IMR-90 (cell line): ENCODE data around the gene CD40LG. TPM values are rescaled to one million over a fixed set of nuclear protein-coding genes. Genes with fewer than 3 reads are reported as not detected.

Source experiments
- ATAC-seq: fragments of 200-7000 bp; cut with Tn5 transposase; 2 replicates; pipeline ENCODE4 v1.9.1; 2020; ENCODE audit warnings: low read depth, mild to moderate bottlenecking, moderate library complexity
- BruUV-seq: library from RNA; stranded (reverse); fragments of 400-500 nt; replicated peaks from 2 replicates; lab custom pipeline; 2021; lab: Mats Ljungman, UMichigan
- CTCF ChIA-PET: fragments of 300-600 bp; formaldehyde crosslinking; extraction: SDS; loops from one replicate; lab custom pipeline; 2021; ENCODE audit warnings: antibody characterized with exemption; lab: Yijun Ruan, JAX
- POLR2A ChIA-PET: fragments of 300-600 bp; sonication (Branson Sonifier 250); formaldehyde crosslinking; loops from one replicate; lab custom pipeline; 2022; ENCODE audit warnings: antibody characterized with exemption; ENCODE audit not compliant: unreplicated experiment; lab: Charles Lee
- DNase-seq: peaks from one replicate; pipeline ENCODE4 v3.0.0; 2013
- H2AFZ ChIP-seq: replicated peaks from 2 replicates; pipeline ENCODE3; 2013; ENCODE audit warnings: low read length, mild to moderate bottlenecking; ENCODE audit not compliant: poor library complexity
- H2AK5ac ChIP-seq: 2 replicates; pipeline ENCODE4 v1.6.1; 2013; ENCODE audit warnings: low read depth, low read length, inconsistent platforms
- H2AK9ac ChIP-seq: replicated peaks from 2 replicates; pipeline ENCODE3; 2013; ENCODE audit warnings: mild to moderate bottlenecking, low read depth, low read length, moderate library complexity; ENCODE audit not compliant: poor library complexity
- H2BK120ac ChIP-seq: 2 replicates; pipeline ENCODE4 v1.6.1; 2013; ENCODE audit warnings: low read depth, low read length, inconsistent platforms
- H2BK15ac ChIP-seq: 3 replicates; pipeline ENCODE4 v1.6.1; 2013; ENCODE audit warnings: low read depth, low read length, inconsistent platforms
- H2BK20ac ChIP-seq: 2 replicates; pipeline ENCODE4 v1.6.1; 2013; ENCODE audit warnings: low read depth, mild to moderate bottlenecking, inconsistent platforms, low read length, moderate library complexity
- H2BK5ac ChIP-seq: 2 replicates; pipeline ENCODE4 v1.6.1; 2013; ENCODE audit warnings: mild to moderate bottlenecking, low read depth, low read length, inconsistent platforms; ENCODE audit not compliant: poor library complexity, severe bottlenecking
- H3K14ac ChIP-seq: replicated peaks from 2 replicates; pipeline ENCODE4 v1.6.1; 2013; ENCODE audit warnings: low read depth, low read length, inconsistent platforms
- H3K18ac ChIP-seq: 2 replicates; pipeline ENCODE4 v1.6.1; 2013; ENCODE audit warnings: low read depth, low read length, control low read depth
- H3K23ac ChIP-seq: 2 replicates; pipeline ENCODE4 v1.6.1; 2013; ENCODE audit warnings: low read depth, low read length, inconsistent platforms
- H3K27ac ChIP-seq: 2 replicates; pipeline ENCODE4 v1.5.1; 2013; ENCODE audit warnings: mild to moderate bottlenecking, control low read depth, low read length; ENCODE audit not compliant: insufficient read depth
- H3K27me3 ChIP-seq: 2 replicates; pipeline ENCODE4 v1.6.1; 2013; ENCODE audit warnings: low read length; ENCODE audit not compliant: control insufficient read depth, insufficient read depth
- H3K36me3 ChIP-seq: 2 replicates; pipeline ENCODE4 v1.6.1; 2013; ENCODE audit warnings: low read length, mixed read lengths; ENCODE audit not compliant: control insufficient read depth, insufficient read depth
- H3K4ac ChIP-seq: 2 replicates; pipeline ENCODE4 v1.6.1; 2013; ENCODE audit warnings: low read depth, low read length, inconsistent platforms
- H3K4me1 ChIP-seq: 2 replicates; pipeline ENCODE4 v1.6.1; 2013; ENCODE audit warnings: low read length, mixed read lengths; ENCODE audit not compliant: control insufficient read depth, insufficient read depth
- H3K4me2 ChIP-seq: 2 replicates; pipeline ENCODE4 v1.6.1; 2013; ENCODE audit warnings: low read depth, mild to moderate bottlenecking, control low read depth, low read length, moderate library complexity
- H3K4me3 ChIP-seq: 2 replicates; pipeline ENCODE4 v1.5.1; 2013; ENCODE audit warnings: low read depth, mild to moderate bottlenecking, control low read depth, low read length, moderate library complexity; ENCODE audit not compliant: insufficient read depth
- H3K56ac ChIP-seq: 2 replicates; pipeline ENCODE4 v1.6.1; 2013; ENCODE audit warnings: low read length, inconsistent platforms; ENCODE audit not compliant: insufficient read depth; ENCODE audit errors: extremely low read depth
- H3K79me1 ChIP-seq, 2 experiments: 2 replicates each; pipeline ENCODE4 v1.6.1; 2013; ENCODE audit warnings: low read length in 2 of 2, inconsistent platforms in 1 of 2, low read depth in 1 of 2
- H3K9ac ChIP-seq: 2 replicates; pipeline ENCODE4 v1.6.1; 2013; ENCODE audit warnings: low read depth, low read length, control low read depth
- H3K9me1 ChIP-seq: 2 replicates; pipeline ENCODE4 v1.6.1; 2013; ENCODE audit warnings: low read length, inconsistent platforms; ENCODE audit not compliant: insufficient read depth
- H3K9me3 ChIP-seq: 2 replicates; pipeline ENCODE4 v1.6.1; 2013; ENCODE audit warnings: low read length; ENCODE audit not compliant: control insufficient read depth, insufficient read depth
- H4K20me1 ChIP-seq: 2 replicates; pipeline ENCODE4 v1.6.1; 2013; ENCODE audit warnings: low read length, inconsistent platforms; ENCODE audit not compliant: insufficient read depth
- H4K5ac ChIP-seq: 2 replicates; pipeline ENCODE4 v1.6.1; 2013; ENCODE audit warnings: mild to moderate bottlenecking, low read depth, low read length, control low read depth
- H4K8ac ChIP-seq, 2 experiments: 2 replicates each; pipeline ENCODE4 v1.6.1; 2013; ENCODE audit warnings: low read depth in 2 of 2, low read length in 2 of 2, control low read depth in 1 of 2, inconsistent platforms in 1 of 2
- H4K91ac ChIP-seq: 2 replicates; pipeline ENCODE4 v1.6.1; 2013; ENCODE audit warnings: low read depth, low read length, inconsistent platforms; ENCODE audit not compliant: insufficient read depth
- CHD1 ChIP-seq: IDR thresholded peaks from 2 replicates; pipeline ENCODE4 v1.6.1; 2012; ENCODE audit warnings: low read depth, low read length, improper control_type of control experiment
- MAFK ChIP-seq: IDR thresholded peaks from 2 replicates; pipeline ENCODE4 v1.6.1; 2012; ENCODE audit warnings: low read depth, low read length, improper control_type of control experiment
- MAZ ChIP-seq: IDR thresholded peaks from 2 replicates; pipeline ENCODE4 v1.6.1; 2012; ENCODE audit warnings: low read depth, mild to moderate bottlenecking, low read length, improper control_type of control experiment, moderate library complexity, borderline replicate concordance
- RFX5 ChIP-seq: IDR thresholded peaks from 2 replicates; pipeline ENCODE4 v1.8.0; 2012; ENCODE audit warnings: low read depth, mild to moderate bottlenecking, low read length, moderate library complexity
- WGBS, 2 experiments: methylation state at CpG; one replicate each; pipeline versions ENCODE4 v1.1.5 to v1.1.7; 2013; ENCODE audit warnings: missing lambda C conversion rate in 2 of 2; ENCODE audit not compliant: insufficient read length in 1 of 2; ENCODE audit errors: extremely low coverage in 2 of 2; 5-methylcytosine and 5-hydroxymethylcytosine counted together
- dilution Hi-C: fragments of 300-500 bp; cut with HindIII; formaldehyde crosslinking; loops from one replicate; pipeline ENCODE4 v1.14.3; 2018; ENCODE audit warnings: low sequenced_read_pairs; ENCODE audit not compliant: unreplicated experiment
- in situ Hi-C: fragments of 300-500 bp; cut with MboI; formaldehyde crosslinking; loops from 3 replicates; pipeline ENCODE4 v1.14.3; 2019; ENCODE audit warnings: low sequenced_read_pairs, inconsistent platforms, mixed read lengths
- intact Hi-C: fragments of 100-400 bp; cut with micrococcal nuclease; formaldehyde crosslinking; loops from 2 replicates; pipeline ENCODE4 v1.10.0; 2022
- polyA plus RNA-seq, 3 experiments: library from polyadenylated mRNA; depleted of rRNA; stranded (reverse); fragments of >200 nt; gene quantifications; 2 replicates each; pipeline ENCODE4 v1.2.3, GENCODE V29; 2012; ENCODE audit warnings: low replicate concordance in 1 of 3
- total RNA-seq: library from RNA; depleted of rRNA; stranded (reverse); fragments of >200 nt; gene quantifications from 2 replicates; pipeline ENCODE4 v1.2.3, GENCODE V29; 2012
- TF ChIP-seq, protein P1 (sequence below): fragments of 150-350 bp; IDR thresholded peaks from 2 replicates; pipeline ENCODE4 v1.6.1; 2017; ENCODE audit warnings: mild to moderate bottlenecking, antibody characterized with exemption, low read length, low read depth
- TF ChIP-seq, protein P2 (sequence below): conservative IDR thresholded peaks from 2 replicates; pipeline ENCODE4 v1.5.1; 2012; ENCODE audit warnings: mild to moderate bottlenecking, low read depth, low read length, improper control_type of control experiment

Gene CD40LG
- total and polyA plus RNA-seq, 2 of the 4 experiments (the other 2 are of a cell fraction): not detected

DNA sequence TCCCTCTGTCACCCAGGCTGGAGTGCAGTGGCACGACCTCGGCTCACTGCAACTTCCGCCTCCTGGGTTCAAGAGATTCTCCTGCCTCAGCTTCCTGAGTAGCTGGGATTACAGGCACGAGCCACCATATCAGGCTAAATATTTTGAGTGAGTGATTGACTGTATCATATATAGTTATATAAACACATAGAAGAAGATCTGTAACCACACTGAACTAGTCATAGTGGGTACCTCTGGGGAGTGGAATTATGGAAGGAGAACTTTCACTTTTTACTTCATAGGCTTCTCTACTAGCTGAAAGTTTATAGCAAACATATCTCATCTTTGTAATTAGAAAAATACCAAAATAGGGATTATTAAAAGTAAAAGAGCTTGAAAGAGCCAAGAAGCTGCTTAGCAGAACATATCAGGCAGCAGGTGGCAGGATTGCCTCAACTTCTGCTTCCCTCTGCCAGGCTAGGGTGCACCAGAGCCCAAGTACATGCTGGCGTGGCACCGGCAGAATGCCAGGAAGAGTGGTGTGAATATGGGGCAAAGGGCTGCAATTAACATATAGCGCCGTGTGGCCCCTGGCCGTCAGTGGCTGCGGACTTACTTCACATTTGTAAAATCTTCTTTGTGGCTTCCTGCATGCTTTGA lies 39.5 kb upstream of the CD40LG start:
- Histone ChIP-seq H3K4me1 (no peaks in the 10 kb centered on the region), H3K27ac (no peak overlapping the region), H3K27me3 (peaks cover 1% of the 10 kb centered on the region; the same call in 1 of the 2 replicates), H4K91ac (no peak overlapping the region), H2BK15ac (no peak overlapping the region), H3K23ac (no peak overlapping the region), H2BK120ac (no peak overlapping the region), H2BK5ac (no peak overlapping the region), H3K4me3 (no peak overlapping the region), H3K56ac (no peak overlapping the region), H3K18ac (no peak overlapping the region), H4K20me1 (no peaks in the 10 kb centered on the region), H2BK20ac (no peak overlapping the region), H3K9me1 (no peaks in the 10 kb centered on the region), H3K14ac (no peak overlapping the region), H3K4ac (no peak overlapping the region), H3K9me3 (no peaks in the 10 kb centered on the region), H3K79me1 (no peaks in the 10 kb centered on the region), H2AFZ (no peak overlapping the region), H3K4me2 (no peak overlapping the region), H3K36me3 (no peaks in the 10 kb centered on the region), H3K9ac (no peak overlapping the region), H2AK5ac (no peak overlapping the region), H4K8ac (no peak overlapping the region), H4K5ac (no peak overlapping the region), H2AK9ac (no peak overlapping the region)
- no TSS peak for BruUV-seq
- DNase-seq (no peak), ATAC-seq (no peak)
- no peak for TF ChIP-seq CHD1
- no peak for TF ChIP-seq MAFK
- TF ChIP-seq, protein P1, sequence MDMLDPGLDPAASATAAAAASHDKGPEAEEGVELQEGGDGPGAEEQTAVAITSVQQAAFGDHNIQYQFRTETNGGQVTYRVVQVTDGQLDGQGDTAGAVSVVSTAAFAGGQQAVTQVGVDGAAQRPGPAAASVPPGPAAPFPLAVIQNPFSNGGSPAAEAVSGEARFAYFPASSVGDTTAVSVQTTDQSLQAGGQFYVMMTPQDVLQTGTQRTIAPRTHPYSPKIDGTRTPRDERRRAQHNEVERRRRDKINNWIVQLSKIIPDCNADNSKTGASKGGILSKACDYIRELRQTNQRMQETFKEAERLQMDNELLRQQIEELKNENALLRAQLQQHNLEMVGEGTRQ: no peak
- TF ChIP-seq RFX5: no peak
- TF ChIP-seq, protein P2, sequence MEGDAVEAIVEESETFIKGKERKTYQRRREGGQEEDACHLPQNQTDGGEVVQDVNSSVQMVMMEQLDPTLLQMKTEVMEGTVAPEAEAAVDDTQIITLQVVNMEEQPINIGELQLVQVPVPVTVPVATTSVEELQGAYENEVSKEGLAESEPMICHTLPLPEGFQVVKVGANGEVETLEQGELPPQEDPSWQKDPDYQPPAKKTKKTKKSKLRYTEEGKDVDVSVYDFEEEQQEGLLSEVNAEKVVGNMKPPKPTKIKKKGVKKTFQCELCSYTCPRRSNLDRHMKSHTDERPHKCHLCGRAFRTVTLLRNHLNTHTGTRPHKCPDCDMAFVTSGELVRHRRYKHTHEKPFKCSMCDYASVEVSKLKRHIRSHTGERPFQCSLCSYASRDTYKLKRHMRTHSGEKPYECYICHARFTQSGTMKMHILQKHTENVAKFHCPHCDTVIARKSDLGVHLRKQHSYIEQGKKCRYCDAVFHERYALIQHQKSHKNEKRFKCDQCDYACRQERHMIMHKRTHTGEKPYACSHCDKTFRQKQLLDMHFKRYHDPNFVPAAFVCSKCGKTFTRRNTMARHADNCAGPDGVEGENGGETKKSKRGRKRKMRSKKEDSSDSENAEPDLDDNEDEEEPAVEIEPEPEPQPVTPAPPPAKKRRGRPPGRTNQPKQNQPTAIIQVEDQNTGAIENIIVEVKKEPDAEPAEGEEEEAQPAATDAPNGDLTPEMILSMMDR: 0 out of 2 replicates have a peak, but pooled peaks have one; percentile 11
- no peak for TF ChIP-seq MAZ
- dilution Hi-C loops: no loop called here
- in situ Hi-C loops: no loop called here
- ChIA-PET CTCF (interaction anchor here (0.6 kb wide), 1 partner anchor 89 kb away, joined by 4 read pairs; no protein-coding TSS in a partner anchor), POLR2A (no interaction called here)
- intact Hi-C loops: loop anchor here (10.0 kb wide), 1 partner anchor 316 kb away; no protein-coding TSS in a partner anchor
- 60% methylated on average over 1 of the region's 10 CpGs; no CpG with 5 or more reads in 1 of the 2 experiments for WGBS, 2 experiments
